A549 (cell line): ENCODE measurements around the gene ASAP2. TPM values are rescaled to one million over a fixed set of nuclear protein-coding genes. Genes with fewer than 3 reads are reported as not detected.

ENCODE experiments used
- BCL3 ChIP-seq: fragments of >200 bp; sonication (Bioruptor Twin); formaldehyde crosslinking; IDR thresholded peaks from 3 replicates; pipeline ENCODE4 v1.6.1; 2016
- CBX2 ChIP-seq: fragments of 200-600 bp; sonication (generic); IDR thresholded peaks from 2 replicates; pipeline ENCODE4 v1.6.1; 2016; ENCODE audit warnings: low read depth, mild to moderate bottlenecking, borderline replicate concordance
- CBX8 ChIP-seq: fragments of 200-600 bp; sonication (generic); IDR thresholded peaks from 2 replicates; pipeline ENCODE4 v1.6.1; 2016
- CEBPB ChIP-seq, 2 experiments: fragments of >200 bp in 1 of 2; sonication (Bioruptor Twin) in 1 of 2; formaldehyde crosslinking in 1 of 2; IDR thresholded peaks; 2 replicates each; pipeline ENCODE4 v1.6.1; 2012 to 2016
- EHF ChIP-seq: fragments of 250-450 bp; sonication (Bioruptor Pico); IDR thresholded peaks from 2 replicates; pipeline ENCODE4 v1.5.0; 2020; ENCODE audit warnings: mild to moderate bottlenecking
- ELK1 ChIP-seq: fragments of 150-350 bp; IDR thresholded peaks from 2 replicates; pipeline ENCODE4 v1.6.1; 2014; ENCODE audit warnings: low read depth, mild to moderate bottlenecking, low read length
- EP300 ChIP-seq, 2 experiments: fragments of >200 bp; sonication (Bioruptor Twin); formaldehyde crosslinking; IDR thresholded peaks; 2 replicates in 1 of 2; 3 replicates in 1 of 2; pipeline ENCODE4 v1.6.1; 2016 to 2017
- HEYL ChIP-seq: fragments of 250-450 bp; sonication (Bioruptor Pico); IDR thresholded peaks from 2 replicates; pipeline ENCODE4 v1.8.0; 2021; ENCODE audit warnings: mild to moderate bottlenecking, moderate library complexity
- HMGXB4 ChIP-seq: fragments of 250-450 bp; sonication (Bioruptor Pico); IDR thresholded peaks from 2 replicates; pipeline ENCODE4 v1.5.0; 2021; ENCODE audit warnings: mild to moderate bottlenecking, moderate library complexity, borderline replicate concordance
- HOXA7 ChIP-seq: fragments of 250-450 bp; sonication (Bioruptor Pico); IDR thresholded peaks from 2 replicates; pipeline ENCODE4 v1.5.0; 2020; ENCODE audit warnings: mild to moderate bottlenecking, moderate library complexity
- HOXB5 ChIP-seq: fragments of 250-450 bp; sonication (Bioruptor Pico); IDR thresholded peaks from 2 replicates; pipeline ENCODE4 v1.5.0; 2020; ENCODE audit warnings: mild to moderate bottlenecking, moderate library complexity
- KDM1A ChIP-seq: fragments of 200-600 bp; sonication (generic); IDR thresholded peaks from 2 replicates; pipeline ENCODE4 v1.6.1; 2016; ENCODE audit warnings: low read depth, mild to moderate bottlenecking
- MAFK ChIP-seq: fragments of 450-650 bp; IDR thresholded peaks from 2 replicates; pipeline ENCODE4 v1.6.1; 2014; ENCODE audit not compliant: partially characterized antibody
- MAZ ChIP-seq: fragments of 150-350 bp; IDR thresholded peaks from 2 replicates; pipeline ENCODE4 v1.6.1; 2014; ENCODE audit warnings: antibody characterized with exemption, low read depth, low read length, borderline replicate concordance
- NFE2L2 ChIP-seq: fragments of 150-350 bp; conservative IDR thresholded peaks from 2 replicates; pipeline ENCODE4 v1.6.1; 2014; ENCODE audit warnings: low read length
- NR3C1 ChIP-seq: fragments of >200 bp; sonication (Bioruptor Twin); formaldehyde crosslinking; IDR thresholded peaks from 3 replicates; pipeline ENCODE4 v1.6.1; 2017
- PHF8 ChIP-seq: fragments of 200-600 bp; sonication (generic); IDR thresholded peaks from 2 replicates; pipeline ENCODE4 v1.6.1; 2016; ENCODE audit warnings: low read depth, mild to moderate bottlenecking, antibody characterized with exemption, moderate library complexity, borderline replicate concordance
- POLR2AphosphoS2 ChIP-seq: conservative IDR thresholded peaks from 2 replicates; pipeline ENCODE4 v1.6.1; 2012; ENCODE audit warnings: low read length, improper control_type of control experiment, inconsistent platforms
- RAD21 ChIP-seq, 2 experiments: fragments of >200 bp in 1 of 2; sonication (Bioruptor Twin) in 1 of 2; formaldehyde crosslinking in 1 of 2; IDR thresholded peaks in 1 of 2; conservative IDR thresholded peaks in 1 of 2; 2 replicates in 1 of 2; 3 replicates in 1 of 2; pipeline ENCODE4 v1.6.1; 2012 to 2018; ENCODE audit warnings: inconsistent platforms in 1 of 2
- RARB ChIP-seq: fragments of 250-450 bp; sonication (Bioruptor Pico); IDR thresholded peaks from 2 replicates; pipeline ENCODE4 v1.8.0; 2021; ENCODE audit warnings: mild to moderate bottlenecking, moderate library complexity
- RNF2 ChIP-seq: fragments of 200-600 bp; sonication (generic); IDR thresholded peaks from 2 replicates; pipeline ENCODE4 v1.6.1; 2016; ENCODE audit warnings: low read depth, mild to moderate bottlenecking, antibody characterized with exemption, moderate library complexity, borderline replicate concordance
- TFCP2L1 ChIP-seq: fragments of 250-450 bp; sonication (Bioruptor Pico); IDR thresholded peaks from 2 replicates; pipeline ENCODE4 v1.5.0; 2021; ENCODE audit warnings: mild to moderate bottlenecking
- ZC3H11A ChIP-seq: fragments of 450-650 bp; IDR thresholded peaks from 2 replicates; pipeline ENCODE4 v1.6.1; 2014; ENCODE audit warnings: antibody characterized with exemption, mild to moderate bottlenecking
- ZFP36 ChIP-seq: fragments of 450-650 bp; IDR thresholded peaks from 2 replicates; pipeline ENCODE4 v1.6.1; 2014; ENCODE audit warnings: borderline replicate concordance; ENCODE audit not compliant: partially characterized antibody
- ZNF302 ChIP-seq: fragments of 250-450 bp; sonication (Bioruptor Pico); IDR thresholded peaks from 2 replicates; pipeline ENCODE4 v1.9.0; 2021; ENCODE audit warnings: inconsistent platforms, mild to moderate bottlenecking, moderate library complexity
- ZSCAN20 ChIP-seq: fragments of 250-450 bp; sonication (Bioruptor Pico); IDR thresholded peaks from 2 replicates; pipeline ENCODE4 v1.8.0; 2022; ENCODE audit warnings: mild to moderate bottlenecking, moderate library complexity
- polyA plus RNA-seq, 4 experiments: library from polyadenylated mRNA; depleted of rRNA in 3 of 4; stranded (reverse); fragments of >200 nt; fragmentation: RNase III in 1 of 4; extraction: RNeasy Plus Mini Kit Qiagen cat#74134 plus additional on column Dnase treatment in 1 of 4; gene quantifications; 2 replicates in 3 of 4; 3 replicates in 1 of 4; pipeline ENCODE4 v1.2.3, GENCODE V29; 2011 to 2017
- TF ChIP-seq, protein P1 (sequence below): IDR thresholded peaks from 2 replicates; pipeline ENCODE4 v1.6.1; 2012
- TF ChIP-seq, protein P2 (sequence below): fragments of 450-650 bp; IDR thresholded peaks from 2 replicates; pipeline ENCODE4 v1.6.1; 2014; ENCODE audit warnings: antibody characterized with exemption

ASAP2 gene
- polyA plus RNA-seq, 2 of the 4 experiments (the other 2 are of a cell fraction) = 17.8 to 27.9 TPM

DNA sequence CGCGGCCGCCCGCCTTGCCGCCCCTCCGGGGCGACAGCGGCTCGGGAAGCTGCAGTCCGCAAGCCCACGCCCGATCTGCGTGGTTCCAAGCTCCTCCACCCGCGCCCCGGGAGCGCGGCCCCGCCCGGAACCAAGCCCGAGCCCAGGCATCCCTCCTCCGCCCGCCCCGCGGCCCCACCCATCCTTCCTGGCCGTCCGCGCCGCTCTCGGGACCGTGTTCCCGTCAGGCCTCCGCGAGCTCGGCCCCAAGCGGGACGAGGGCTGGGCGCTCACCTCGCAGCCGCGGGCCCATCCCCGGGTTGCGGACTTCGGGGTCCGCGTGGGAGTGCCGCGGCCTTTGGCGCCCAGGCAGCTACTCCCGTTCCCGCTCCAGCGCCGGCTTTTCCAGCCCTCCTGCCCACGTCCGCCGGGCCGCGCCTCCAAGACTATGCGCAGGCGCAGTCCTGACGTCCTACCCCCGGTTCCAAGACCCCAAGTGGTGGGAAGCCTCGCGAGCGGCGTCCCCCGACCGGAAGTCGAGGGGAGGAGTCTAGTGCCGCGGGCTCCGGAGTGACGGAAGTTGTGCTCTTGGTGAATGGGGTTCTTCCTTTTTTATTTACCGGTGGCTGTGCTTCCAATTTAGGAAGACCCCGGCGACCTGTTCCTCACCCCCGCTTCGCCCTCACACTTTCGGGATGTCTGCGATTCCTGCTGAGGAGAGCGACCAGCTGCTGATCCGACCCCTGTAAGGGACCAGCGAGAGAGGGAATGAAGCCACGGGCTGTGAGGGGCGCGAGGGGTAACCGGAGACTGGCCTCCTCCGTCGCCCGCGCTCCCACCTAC lies 216.7 kb downstream of the ASAP2 start, which contains the start of the genes CPSF3 and ITGB1BP1 (continued):
- TF ChIP-seq, protein P1, sequence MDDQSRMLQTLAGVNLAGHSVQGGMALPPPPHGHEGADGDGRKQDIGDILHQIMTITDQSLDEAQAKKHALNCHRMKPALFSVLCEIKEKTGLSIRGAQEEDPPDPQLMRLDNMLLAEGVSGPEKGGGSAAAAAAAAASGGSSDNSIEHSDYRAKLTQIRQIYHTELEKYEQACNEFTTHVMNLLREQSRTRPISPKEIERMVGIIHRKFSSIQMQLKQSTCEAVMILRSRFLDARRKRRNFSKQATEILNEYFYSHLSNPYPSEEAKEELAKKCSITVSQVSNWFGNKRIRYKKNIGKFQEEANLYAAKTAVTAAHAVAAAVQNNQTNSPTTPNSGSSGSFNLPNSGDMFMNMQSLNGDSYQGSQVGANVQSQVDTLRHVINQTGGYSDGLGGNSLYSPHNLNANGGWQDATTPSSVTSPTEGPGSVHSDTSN = no peak
- TF ChIP-seq MAZ (peak; percentile 94), HOXA7 (CRISPR knock-in tag) (no peak), RARB (CRISPR knock-in tag) (no peak), RAD21 (conservative IDR thresholded peaks at IDR 0.05 in 1 of 2, IDR thresholded peaks at IDR 0.05 in 1 of 2) (peak in 1 of 2 experiments; percentile 28; a peak in 3 of 5 replicates), PHF8 (peak; percentile 63), CBX8 (no peak), EP300 (IDR thresholded peaks at IDR 0.05) (no peak), ZSCAN20 (CRISPR knock-in tag) (no peak), RNF2 (no peak), CEBPB (IDR thresholded peaks at IDR 0.05) (no peak), EHF (no peak), BCL3 (peak; percentile 22; the same call in 2 of the 3 replicates), ZNF302 (no peak), ELK1 (0 out of 2 replicates have a peak, but pooled peaks have one; percentile 45), NFE2L2 (no peak), POLR2AphosphoS2 (no peak), KDM1A (peak; percentile 30; the same call in 1 of the 2 replicates), MAFK (no peak), HEYL (no peak), HOXB5 (CRISPR knock-in tag) (no peak), CBX2 (no peak), HMGXB4 (peak; percentile 50; the same call in 1 of the 2 replicates), TFCP2L1 (CRISPR knock-in tag) (no peak), ZFP36 (no peak), ZC3H11A (no peak), NR3C1 (no peak)
- TF ChIP-seq, protein P2, sequence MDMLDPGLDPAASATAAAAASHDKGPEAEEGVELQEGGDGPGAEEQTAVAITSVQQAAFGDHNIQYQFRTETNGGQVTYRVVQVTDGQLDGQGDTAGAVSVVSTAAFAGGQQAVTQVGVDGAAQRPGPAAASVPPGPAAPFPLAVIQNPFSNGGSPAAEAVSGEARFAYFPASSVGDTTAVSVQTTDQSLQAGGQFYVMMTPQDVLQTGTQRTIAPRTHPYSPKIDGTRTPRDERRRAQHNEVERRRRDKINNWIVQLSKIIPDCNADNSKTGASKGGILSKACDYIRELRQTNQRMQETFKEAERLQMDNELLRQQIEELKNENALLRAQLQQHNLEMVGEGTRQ = no peak
